ENCODE results near the gene C4orf50. TPM values are rescaled to one million over a fixed set of nuclear protein-coding genes. Genes with fewer than 3 reads are reported as not detected.

The C4orf50 gene
- total and polyA plus RNA-seq, 11 donors = 0.05 to 0.11 TPM; not detected in 9

- WGBS, 4 donors = 85 to 91% (median 89%) methylated on average over 11 of the region's 11 CpGs
- H3K9me3 ChIP-seq = peaks cover 0 to 17% (median 3%) of the 10 kb centered on the region in 12 donors
- DNase-seq = no peak
- no peaks in the 10 kb centered on the region for H3K4me1 ChIP-seq
- intact Hi-C loops (cut with DNase I) = no loop called here
- H3K27ac ChIP-seq = no peak overlapping the region
- no peaks in the 10 kb centered on the region for H3K36me3 ChIP-seq
- ATAC-seq = no peak
- TF ChIP-seq POLR2A (IDR thresholded peaks at IDR 0.05) = no peak
- TF ChIP-seq, protein P1, sequence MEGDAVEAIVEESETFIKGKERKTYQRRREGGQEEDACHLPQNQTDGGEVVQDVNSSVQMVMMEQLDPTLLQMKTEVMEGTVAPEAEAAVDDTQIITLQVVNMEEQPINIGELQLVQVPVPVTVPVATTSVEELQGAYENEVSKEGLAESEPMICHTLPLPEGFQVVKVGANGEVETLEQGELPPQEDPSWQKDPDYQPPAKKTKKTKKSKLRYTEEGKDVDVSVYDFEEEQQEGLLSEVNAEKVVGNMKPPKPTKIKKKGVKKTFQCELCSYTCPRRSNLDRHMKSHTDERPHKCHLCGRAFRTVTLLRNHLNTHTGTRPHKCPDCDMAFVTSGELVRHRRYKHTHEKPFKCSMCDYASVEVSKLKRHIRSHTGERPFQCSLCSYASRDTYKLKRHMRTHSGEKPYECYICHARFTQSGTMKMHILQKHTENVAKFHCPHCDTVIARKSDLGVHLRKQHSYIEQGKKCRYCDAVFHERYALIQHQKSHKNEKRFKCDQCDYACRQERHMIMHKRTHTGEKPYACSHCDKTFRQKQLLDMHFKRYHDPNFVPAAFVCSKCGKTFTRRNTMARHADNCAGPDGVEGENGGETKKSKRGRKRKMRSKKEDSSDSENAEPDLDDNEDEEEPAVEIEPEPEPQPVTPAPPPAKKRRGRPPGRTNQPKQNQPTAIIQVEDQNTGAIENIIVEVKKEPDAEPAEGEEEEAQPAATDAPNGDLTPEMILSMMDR (IDR thresholded peaks at IDR 0.05) = no peak
- H3K4me3 ChIP-seq = no peak overlapping the region
- H3K27me3 ChIP-seq = peaks cover 0 to 42% (median 0%) of the 10 kb centered on the region in 9 donors
These were observed 73.1 kb downstream of the C4orf50 start for GRCh38 chr4:5945171-5945570.

GRCh38 chr4:5943561-5943960 is 74.7 kb downstream of the C4orf50 start:
- no peaks in the 10 kb centered on the region for H3K36me3 ChIP-seq
- intact Hi-C loops (cut with DNase I) = no loop called here
- ATAC-seq (no peak), DNase-seq (no peak)
- no peak overlapping the region for H3K4me3 ChIP-seq
- H3K9me3 ChIP-seq = peaks cover 0 to 17% (median 3%) of the 10 kb centered on the region in 12 donors
- WGBS, 4 donors = 8 to 14% (median 10%) methylated on average over 6 of the region's 6 CpGs
- H3K4me1 ChIP-seq = no peaks in the 10 kb centered on the region
- H3K27me3 ChIP-seq = peaks cover 0 to 42% (median 0%) of the 10 kb centered on the region in 9 donors
- TF ChIP-seq, protein P1 (IDR thresholded peaks at IDR 0.05) = no peak
- no peak for TF ChIP-seq POLR2A (IDR thresholded peaks at IDR 0.05)
- H3K27ac ChIP-seq = no peak overlapping the region

- Histone ChIP-seq H3K9me3 (peaks cover 0 to 17% (median 3%) of the 10 kb centered on the region in 12 donors), H3K4me3 (no peak overlapping the region), H3K27ac (no peak overlapping the region), H3K36me3 (no peaks in the 10 kb centered on the region), H3K4me1 (no peaks in the 10 kb centered on the region), H3K27me3 (peaks cover 0 to 38% (median 0%) of the 10 kb centered on the region in 9 donors)
- TF ChIP-seq, protein P1 (IDR thresholded peaks at IDR 0.05) = no peak
- TF ChIP-seq POLR2A (IDR thresholded peaks at IDR 0.05) = no peak
- DNase-seq (no peak), ATAC-seq (no peak)
- WGBS, 4 donors = 39 to 49% (median 41%) methylated on average over 9 of the region's 9 CpGs
- intact Hi-C loops (cut with DNase I) = no loop called here
These were observed 75.3 kb downstream of the C4orf50 start for GRCh38 chr4:5942947-5943346.

GRCh38 chr4:5941601-5942000 is 76.6 kb downstream of the C4orf50 start:
- Histone ChIP-seq H3K36me3 (no peaks in the 10 kb centered on the region), H3K9me3 (peaks cover 0 to 9% (median 0%) of the 10 kb centered on the region in 12 donors), H3K27ac (no peak overlapping the region), H3K4me1 (no peaks in the 10 kb centered on the region), H3K27me3 (peaks cover 0 to 32% (median 0%) of the 10 kb centered on the region in 9 donors), H3K4me3 (no peak overlapping the region)
- no peak for DNase-seq
- 52 to 62% (median 59%) methylated on average over 6 of the region's 6 CpGs for WGBS, 4 donors
- intact Hi-C loops (cut with DNase I) = no loop called here
- no peak for ATAC-seq
- no peak for TF ChIP-seq POLR2A (IDR thresholded peaks at IDR 0.05)
- TF ChIP-seq, protein P1 (IDR thresholded peaks at IDR 0.05) = no peak

All from heart left ventricle (tissue), 16 donors.